Loucy (cell line): ENCODE data around the gene DPP4.

Experiments used
- H2AFZ ChIP-seq: fragments of 200-600 bp; sonication (generic); 2 replicates; pipeline ENCODE4 v1.6.0; 2016; ENCODE audit warnings: antibody characterized with exemption, mild to moderate bottlenecking, low read length, moderate library complexity
- H3F3A ChIP-seq: fragments of 200-600 bp; 2 replicates; pipeline ENCODE4 v1.6.0; 2016; ENCODE audit warnings: antibody characterized with exemption, low read depth, mild to moderate bottlenecking
- H3K27me3 ChIP-seq: fragments of 200-600 bp; sonication (generic); 2 replicates; pipeline ENCODE4 v1.6.1; 2014; ENCODE audit warnings: low read length, mild to moderate bottlenecking; ENCODE audit not compliant: insufficient read depth, poor library complexity, severe bottlenecking
- H3K36me3 ChIP-seq: fragments of 200-600 bp; sonication (generic); 2 replicates; pipeline ENCODE4 v1.6.1; 2016; ENCODE audit warnings: low read length; ENCODE audit not compliant: insufficient read depth
- H3K4me1 ChIP-seq: fragments of 200-600 bp; sonication (generic); 2 replicates; pipeline ENCODE4 v1.5.1; 2014; ENCODE audit warnings: low read length, mild to moderate bottlenecking; ENCODE audit not compliant: insufficient read depth, poor library complexity, severe bottlenecking
- H3K4me2 ChIP-seq: fragments of 200-600 bp; sonication (generic); 2 replicates; pipeline ENCODE4 v1.6.0; 2014; ENCODE audit warnings: antibody characterized with exemption, low read length, low read depth, mild to moderate bottlenecking; ENCODE audit not compliant: poor library complexity, severe bottlenecking
- H3K4me3 ChIP-seq: fragments of 200-600 bp; sonication (generic); 2 replicates; pipeline ENCODE4 v1.5.1; 2014; ENCODE audit warnings: low read length, mild to moderate bottlenecking, mixed read lengths; ENCODE audit not compliant: poor library complexity, severe bottlenecking
- H3K79me2 ChIP-seq: fragments of 200-600 bp; sonication (generic); 2 replicates; pipeline ENCODE4 v1.6.1; 2014; ENCODE audit warnings: low read length; ENCODE audit not compliant: insufficient read depth
- H3K9ac ChIP-seq: fragments of 200-600 bp; sonication (generic); 2 replicates; pipeline ENCODE4 v1.6.0; 2014; ENCODE audit warnings: mild to moderate bottlenecking, low read depth, low read length, moderate library complexity; ENCODE audit not compliant: poor library complexity, severe bottlenecking
- H3K9me2 ChIP-seq: fragments of 200-600 bp; sonication (generic); replicated peaks from 2 replicates; pipeline ENCODE4 v1.6.1; 2016; ENCODE audit warnings: low read depth, low read length, mixed read lengths
- H3K9me3 ChIP-seq: fragments of 200-600 bp; sonication (generic); 2 replicates; pipeline ENCODE4 v1.6.1; 2014; ENCODE audit warnings: mild to moderate bottlenecking, antibody characterized with exemption, low read length, low read depth; ENCODE audit not compliant: insufficient read depth
- H4K20me1 ChIP-seq: fragments of 200-600 bp; sonication (generic); 2 replicates; pipeline ENCODE4 v1.6.0; 2014; ENCODE audit warnings: antibody characterized with exemption, low read length, mild to moderate bottlenecking; ENCODE audit not compliant: insufficient read depth, poor library complexity, severe bottlenecking
- EZH2phosphoT487 ChIP-seq: fragments of 200-600 bp; IDR thresholded peaks from 2 replicates; pipeline ENCODE4 v1.6.1; 2018; ENCODE audit warnings: antibody characterized with exemption, mild to moderate bottlenecking, moderate library complexity, borderline replicate concordance
- TF ChIP-seq, protein P1 (sequence below): fragments of 200-600 bp; sonication (generic); conservative IDR thresholded peaks from 2 replicates; pipeline ENCODE4 v1.5.1; 2014; ENCODE audit warnings: mild to moderate bottlenecking, antibody characterized with exemption, low read length

Gene DPP4

DNA sequence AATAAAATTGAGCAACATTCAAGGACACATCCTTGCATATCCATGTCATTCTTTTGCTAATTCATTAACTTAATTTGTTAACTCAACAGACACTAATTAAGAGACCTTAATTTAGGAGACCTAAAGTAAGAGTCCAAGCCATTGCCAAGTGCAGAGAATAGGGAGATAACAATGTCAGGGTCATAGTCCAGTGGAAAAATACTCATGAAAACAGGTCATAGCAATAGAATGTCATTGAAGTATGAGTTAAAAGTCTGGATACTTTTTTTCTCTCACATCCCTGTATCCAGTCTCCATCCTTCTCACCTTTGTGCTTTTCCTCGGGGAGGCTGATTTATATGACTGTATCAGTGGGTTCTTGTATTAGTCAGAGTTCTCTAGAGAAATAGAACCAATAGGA, 26.6 kb upstream of the DPP4 start:
- no peaks in the 10 kb centered on the region for H3K36me3 ChIP-seq
- H3K9me3 ChIP-seq: no peaks in the 10 kb centered on the region
- H3K4me1 ChIP-seq: no peaks in the 10 kb centered on the region
- H3K4me3 ChIP-seq: no peak overlapping the region
- no peak overlapping the region for H3K9ac ChIP-seq
- no peaks in the 10 kb centered on the region for H3F3A ChIP-seq
- TF ChIP-seq, protein P1, sequence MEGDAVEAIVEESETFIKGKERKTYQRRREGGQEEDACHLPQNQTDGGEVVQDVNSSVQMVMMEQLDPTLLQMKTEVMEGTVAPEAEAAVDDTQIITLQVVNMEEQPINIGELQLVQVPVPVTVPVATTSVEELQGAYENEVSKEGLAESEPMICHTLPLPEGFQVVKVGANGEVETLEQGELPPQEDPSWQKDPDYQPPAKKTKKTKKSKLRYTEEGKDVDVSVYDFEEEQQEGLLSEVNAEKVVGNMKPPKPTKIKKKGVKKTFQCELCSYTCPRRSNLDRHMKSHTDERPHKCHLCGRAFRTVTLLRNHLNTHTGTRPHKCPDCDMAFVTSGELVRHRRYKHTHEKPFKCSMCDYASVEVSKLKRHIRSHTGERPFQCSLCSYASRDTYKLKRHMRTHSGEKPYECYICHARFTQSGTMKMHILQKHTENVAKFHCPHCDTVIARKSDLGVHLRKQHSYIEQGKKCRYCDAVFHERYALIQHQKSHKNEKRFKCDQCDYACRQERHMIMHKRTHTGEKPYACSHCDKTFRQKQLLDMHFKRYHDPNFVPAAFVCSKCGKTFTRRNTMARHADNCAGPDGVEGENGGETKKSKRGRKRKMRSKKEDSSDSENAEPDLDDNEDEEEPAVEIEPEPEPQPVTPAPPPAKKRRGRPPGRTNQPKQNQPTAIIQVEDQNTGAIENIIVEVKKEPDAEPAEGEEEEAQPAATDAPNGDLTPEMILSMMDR: no peak
- no peak for TF ChIP-seq EZH2phosphoT487
- no peaks in the 10 kb centered on the region for H4K20me1 ChIP-seq
- no peaks in the 10 kb centered on the region for H3K9me2 ChIP-seq
- no peak overlapping the region for H3K4me2 ChIP-seq
- no peak overlapping the region for H2AFZ ChIP-seq
- H3K79me2 ChIP-seq: no peaks in the 10 kb centered on the region
- no peaks in the 10 kb centered on the region for H3K27me3 ChIP-seq

DNA sequence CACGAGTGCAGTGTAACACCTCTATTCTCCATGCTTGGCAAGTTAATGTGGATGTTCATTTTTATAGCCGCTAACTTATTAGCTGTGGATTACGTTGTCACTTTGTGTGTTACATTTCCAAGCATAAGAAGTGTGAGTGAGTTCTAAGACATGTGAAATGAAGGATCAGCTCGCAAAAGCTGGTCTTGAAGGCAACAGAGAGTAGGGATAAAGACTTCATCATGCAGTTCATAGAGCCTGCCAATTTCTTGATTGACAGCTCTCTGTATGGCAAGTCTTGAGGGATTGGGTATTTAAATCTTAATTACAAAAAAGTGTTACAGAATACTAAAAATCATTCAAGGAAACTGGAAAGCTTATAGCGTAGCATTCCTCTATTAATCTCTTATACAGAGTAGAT, 25.8 kb upstream of the DPP4 start:
- Histone ChIP-seq H3K36me3 (no peaks in the 10 kb centered on the region), H4K20me1 (no peaks in the 10 kb centered on the region)
- TF ChIP-seq EZH2phosphoT487: no peak
- TF ChIP-seq, protein P1: no peak

DNA sequence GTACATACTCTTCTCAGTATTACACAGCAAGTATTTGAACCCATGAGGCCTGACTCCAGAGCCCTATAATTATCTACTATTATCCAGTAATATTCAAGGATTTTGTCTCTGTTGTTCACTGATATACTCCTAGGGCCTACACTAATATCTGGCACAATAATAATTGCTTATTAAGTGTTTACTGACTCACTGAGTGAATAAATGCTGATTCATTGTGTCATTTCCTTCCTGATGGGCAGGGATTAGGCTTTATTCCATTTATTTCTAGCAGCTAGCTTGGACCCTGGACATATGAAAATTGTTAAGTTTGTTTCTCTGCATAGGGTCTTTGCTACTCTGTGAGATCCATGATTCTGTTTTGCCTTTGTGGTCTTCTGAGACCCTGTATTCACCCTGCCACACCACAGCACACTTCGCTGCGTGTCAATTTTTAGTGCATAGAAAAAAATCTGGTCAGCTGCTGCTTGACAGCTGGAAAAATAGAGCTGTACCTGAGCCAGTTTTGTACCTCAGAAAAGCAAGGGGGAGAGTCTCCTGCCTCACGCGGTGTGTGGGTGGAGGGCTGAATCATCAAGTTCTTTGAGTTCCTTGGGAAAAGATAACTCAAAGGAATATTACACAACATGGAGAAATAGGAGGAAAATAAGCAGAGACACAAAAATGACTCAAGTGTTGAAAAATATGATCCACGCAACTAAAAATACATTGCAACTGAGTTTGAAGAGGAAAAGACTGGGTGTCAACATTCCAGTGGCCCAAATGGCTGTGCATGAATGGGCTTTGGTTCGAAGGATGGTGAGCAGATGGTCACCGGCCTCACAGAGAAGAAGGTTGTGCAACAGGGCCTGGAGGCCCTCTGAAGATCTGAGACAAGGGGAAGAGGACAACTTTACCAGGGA, 18.9 kb upstream of the DPP4 start:
- Histone ChIP-seq H2AFZ (no peak overlapping the region), H3K9me2 (no peaks in the 10 kb centered on the region), H3K27me3 (no peaks in the 10 kb centered on the region), H3K4me3 (no peak overlapping the region), H4K20me1 (no peaks in the 10 kb centered on the region), H3K4me2 (no peak overlapping the region), H3K9ac (no peak overlapping the region), H3F3A (no peaks in the 10 kb centered on the region), H3K79me2 (no peaks in the 10 kb centered on the region), H3K36me3 (no peaks in the 10 kb centered on the region), H3K9me3 (no peaks in the 10 kb centered on the region), H3K4me1 (no peaks in the 10 kb centered on the region)
- no peak for TF ChIP-seq EZH2phosphoT487
- TF ChIP-seq, protein P1: no peak

More for the DNA sequence above, 25.8 kb upstream of the DPP4 start:
- Histone ChIP-seq H2AFZ (no peak overlapping the region), H3K4me3 (no peak overlapping the region), H3K4me2 (no peak overlapping the region), H3K4me1 (no peaks in the 10 kb centered on the region), H3F3A (no peaks in the 10 kb centered on the region), H3K9me3 (no peaks in the 10 kb centered on the region), H3K9me2 (no peaks in the 10 kb centered on the region), H3K27me3 (no peaks in the 10 kb centered on the region), H3K9ac (no peak overlapping the region), H3K79me2 (no peaks in the 10 kb centered on the region)
